Measurements from ENCODE around the gene SPATA31C2.

- no peak for TF ChIP-seq ESRRG (CRISPR knock-in tag; IDR thresholded peaks at IDR 0.05)
- TF ChIP-seq RARB (CRISPR knock-in tag; IDR thresholded peaks at IDR 0.05) = no peak
- TF ChIP-seq, protein P1, sequence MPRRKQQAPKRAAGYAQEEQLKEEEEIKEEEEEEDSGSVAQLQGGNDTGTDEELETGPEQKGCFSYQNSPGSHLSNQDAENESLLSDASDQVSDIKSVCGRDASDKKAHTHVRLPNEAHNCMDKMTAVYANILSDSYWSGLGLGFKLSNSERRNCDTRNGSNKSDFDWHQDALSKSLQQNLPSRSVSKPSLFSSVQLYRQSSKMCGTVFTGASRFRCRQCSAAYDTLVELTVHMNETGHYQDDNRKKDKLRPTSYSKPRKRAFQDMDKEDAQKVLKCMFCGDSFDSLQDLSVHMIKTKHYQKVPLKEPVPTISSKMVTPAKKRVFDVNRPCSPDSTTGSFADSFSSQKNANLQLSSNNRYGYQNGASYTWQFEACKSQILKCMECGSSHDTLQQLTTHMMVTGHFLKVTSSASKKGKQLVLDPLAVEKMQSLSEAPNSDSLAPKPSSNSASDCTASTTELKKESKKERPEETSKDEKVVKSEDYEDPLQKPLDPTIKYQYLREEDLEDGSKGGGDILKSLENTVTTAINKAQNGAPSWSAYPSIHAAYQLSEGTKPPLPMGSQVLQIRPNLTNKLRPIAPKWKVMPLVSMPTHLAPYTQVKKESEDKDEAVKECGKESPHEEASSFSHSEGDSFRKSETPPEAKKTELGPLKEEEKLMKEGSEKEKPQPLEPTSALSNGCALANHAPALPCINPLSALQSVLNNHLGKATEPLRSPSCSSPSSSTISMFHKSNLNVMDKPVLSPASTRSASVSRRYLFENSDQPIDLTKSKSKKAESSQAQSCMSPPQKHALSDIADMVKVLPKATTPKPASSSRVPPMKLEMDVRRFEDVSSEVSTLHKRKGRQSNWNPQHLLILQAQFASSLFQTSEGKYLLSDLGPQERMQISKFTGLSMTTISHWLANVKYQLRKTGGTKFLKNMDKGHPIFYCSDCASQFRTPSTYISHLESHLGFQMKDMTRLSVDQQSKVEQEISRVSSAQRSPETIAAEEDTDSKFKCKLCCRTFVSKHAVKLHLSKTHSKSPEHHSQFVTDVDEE (CRISPR knock-in tag; IDR thresholded peaks at IDR 0.05) = no peak
- TF ChIP-seq ZFP30 (CRISPR knock-in tag; IDR thresholded peaks at IDR 0.05) = no peak
- TF ChIP-seq TOX (CRISPR knock-in tag; IDR thresholded peaks at IDR 0.05; ENCODE audit: borderline replicate concordance) = no peak
- TF ChIP-seq, protein P2, sequence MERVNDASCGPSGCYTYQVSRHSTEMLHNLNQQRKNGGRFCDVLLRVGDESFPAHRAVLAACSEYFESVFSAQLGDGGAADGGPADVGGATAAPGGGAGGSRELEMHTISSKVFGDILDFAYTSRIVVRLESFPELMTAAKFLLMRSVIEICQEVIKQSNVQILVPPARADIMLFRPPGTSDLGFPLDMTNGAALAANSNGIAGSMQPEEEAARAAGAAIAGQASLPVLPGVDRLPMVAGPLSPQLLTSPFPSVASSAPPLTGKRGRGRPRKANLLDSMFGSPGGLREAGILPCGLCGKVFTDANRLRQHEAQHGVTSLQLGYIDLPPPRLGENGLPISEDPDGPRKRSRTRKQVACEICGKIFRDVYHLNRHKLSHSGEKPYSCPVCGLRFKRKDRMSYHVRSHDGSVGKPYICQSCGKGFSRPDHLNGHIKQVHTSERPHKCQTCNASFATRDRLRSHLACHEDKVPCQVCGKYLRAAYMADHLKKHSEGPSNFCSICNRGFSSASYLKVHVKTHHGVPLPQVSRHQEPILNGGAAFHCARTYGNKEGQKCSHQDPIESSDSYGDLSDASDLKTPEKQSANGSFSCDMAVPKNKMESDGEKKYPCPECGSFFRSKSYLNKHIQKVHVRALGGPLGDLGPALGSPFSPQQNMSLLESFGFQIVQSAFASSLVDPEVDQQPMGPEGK (CRISPR knock-in tag; IDR thresholded peaks at IDR 0.05; ENCODE audit: borderline replicate concordance) = no peak
- TF ChIP-seq ZFP3 (CRISPR knock-in tag; IDR thresholded peaks at IDR 0.05) = no peak
- no peak for TF ChIP-seq BACH2 (CRISPR knock-in tag; IDR thresholded peaks at IDR 0.05; ENCODE audit: borderline replicate concordance)
- no peak for TF ChIP-seq TCF4 (CRISPR knock-in tag; IDR thresholded peaks at IDR 0.05; ENCODE audit: borderline replicate concordance)
- TF ChIP-seq OSR1 (CRISPR knock-in tag; IDR thresholded peaks at IDR 0.05) = no peak
- TF ChIP-seq GLIS3 (CRISPR knock-in tag; IDR thresholded peaks at IDR 0.05) = no peak
- no peak for TF ChIP-seq PPARA (CRISPR knock-in tag; IDR thresholded peaks at IDR 0.05; ENCODE audit: borderline replicate concordance)
- no peak for TF ChIP-seq ZNF70 (CRISPR knock-in tag; IDR thresholded peaks at IDR 0.05)
Observed at GRCh38 chr9:88168564-88168963, 30.3 kb upstream of the SPATA31C2 start.

Data from SK-N-SH treated with all-trans-retinoic acid at 6 μM for 48 hours (cell line).